Stimulated activated CD8-positive, alpha-beta memory T cell treated with anti-CD3 and anti-CD28 coated beads, Interleukin-12 subunit alpha, Interleukin-12 subunit beta, amount 100 ng/mL, for 1 hour (primary cell): Measurements from ENCODE around the gene NTRK2.

ENCODE experiments used
- DNase-seq: peaks from one replicate; pipeline ENCODE4 v3.0.0-alpha.2; 2020; ENCODE audit warnings: low read depth

The NTRK2 gene

GRCh38 chr9:84819491-84819991, 150.0 kb downstream of the NTRK2 start:
- DNase-seq, result no peak

DNA sequence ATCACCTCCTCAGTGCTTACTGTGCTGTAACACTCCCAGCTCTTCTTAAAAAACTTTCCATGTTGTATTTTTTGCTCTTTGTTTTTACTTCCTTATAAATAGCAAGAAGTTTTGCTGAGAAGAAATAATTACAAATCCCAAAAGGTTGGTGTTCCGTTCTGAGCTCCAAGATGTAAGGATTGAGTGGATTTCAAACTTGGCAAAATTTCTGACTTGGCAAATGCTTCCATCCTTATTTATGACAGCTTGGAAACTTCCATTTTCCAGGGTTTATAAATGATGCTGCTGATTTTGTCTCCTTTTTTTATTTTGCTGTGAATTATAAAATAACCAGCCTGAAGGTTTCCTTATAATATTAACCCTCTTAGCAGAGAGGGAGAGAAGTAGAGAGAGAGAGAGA, 151.9 kb downstream of the NTRK2 start:
- DNase-seq, result no peak

- DNase-seq, result no peak
Observed at GRCh38 chr9:84822589-84823233, 153.2 kb downstream of the NTRK2 start.

DNA sequence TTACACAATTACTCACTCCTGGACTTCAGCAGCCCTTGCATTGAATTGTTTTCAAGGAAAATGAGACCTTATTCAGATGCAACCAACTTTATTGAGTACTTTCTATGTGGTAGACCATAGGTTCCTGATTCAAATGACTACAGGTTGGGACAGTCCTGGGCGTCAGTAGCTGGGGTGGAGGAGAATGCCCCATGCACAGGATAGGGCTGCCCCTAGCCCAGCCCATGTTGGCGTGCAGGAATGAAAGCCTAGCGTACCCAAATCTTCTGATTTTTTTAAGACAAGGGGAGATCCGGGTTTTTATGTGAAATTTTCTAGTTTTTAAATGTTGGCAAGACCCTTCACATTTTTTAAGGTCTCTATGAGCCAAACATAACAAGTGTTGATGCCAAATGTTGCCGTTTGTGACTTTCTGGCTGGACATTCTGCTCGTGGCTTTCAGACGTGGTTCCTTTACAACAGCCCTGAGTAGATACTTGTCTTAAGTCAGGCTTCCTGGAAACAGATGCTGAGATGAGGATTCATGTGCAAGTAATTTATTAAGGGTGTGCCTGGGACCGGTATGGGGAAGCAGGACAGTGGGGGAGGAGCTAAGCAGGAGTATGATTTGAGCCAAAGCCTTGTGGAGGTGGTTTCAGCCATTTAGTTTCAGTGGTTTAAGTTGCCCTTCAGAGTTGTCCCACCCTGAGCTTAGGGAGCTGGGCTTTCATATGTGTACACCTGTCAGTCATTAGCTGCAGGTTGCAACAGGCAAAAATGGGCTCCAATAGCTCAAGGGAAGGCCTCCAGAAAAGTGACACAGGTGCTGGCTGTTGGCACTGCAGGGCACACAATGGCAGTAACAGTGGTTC, 154.1 kb downstream of the NTRK2 start:
- no peak for DNase-seq

DNA sequence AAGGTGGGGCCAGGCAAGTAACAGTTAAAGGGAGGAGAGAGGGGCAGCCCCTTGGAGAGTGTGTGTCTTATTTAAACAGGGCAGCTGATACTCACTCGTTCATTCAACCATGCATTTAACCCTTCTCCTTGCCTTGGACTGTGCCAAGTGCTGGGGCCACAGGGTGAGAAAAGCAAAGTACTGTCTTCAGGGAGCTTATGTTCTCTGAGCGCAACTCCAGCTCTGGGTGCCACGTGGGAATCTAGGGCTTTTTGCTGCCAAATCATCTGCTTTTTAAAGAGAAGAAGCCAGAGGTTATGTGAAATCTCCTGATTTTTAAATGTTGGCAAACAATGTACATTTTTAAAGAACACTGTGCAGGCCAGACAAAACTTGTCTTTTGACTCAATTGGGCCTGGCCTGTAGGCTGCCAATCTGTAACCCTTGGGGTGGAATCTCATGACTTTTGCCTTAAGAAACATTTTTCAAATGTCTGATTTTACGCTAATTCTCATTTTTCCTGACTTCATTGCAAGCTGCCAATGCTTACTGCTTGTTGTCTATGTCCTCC, 157.8 kb downstream of the NTRK2 start:
- DNase-seq, result no peak

DNA sequence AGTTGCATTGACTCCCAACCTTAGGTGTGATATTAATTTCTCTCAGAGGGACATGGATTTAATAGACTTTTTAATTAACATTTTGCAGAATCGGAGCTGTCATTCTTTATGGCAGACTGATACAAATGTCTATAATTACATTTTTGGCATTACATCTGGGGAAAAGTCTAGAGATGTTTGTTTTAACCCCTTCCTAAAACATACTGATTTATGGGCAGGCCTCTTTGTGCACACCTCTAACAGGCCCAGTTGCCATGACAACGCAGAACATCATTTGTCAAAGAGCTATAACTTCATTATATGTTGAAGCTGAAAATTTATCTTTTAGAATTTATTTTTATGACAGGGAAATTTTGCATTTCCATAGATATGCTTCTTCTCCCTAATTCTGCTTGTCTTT, 158.5 kb downstream of the NTRK2 start:
- no peak for DNase-seq

GRCh38 chr9:84829471-84829870, 159.9 kb downstream of the NTRK2 start:
- DNase-seq, result no peak

DNA sequence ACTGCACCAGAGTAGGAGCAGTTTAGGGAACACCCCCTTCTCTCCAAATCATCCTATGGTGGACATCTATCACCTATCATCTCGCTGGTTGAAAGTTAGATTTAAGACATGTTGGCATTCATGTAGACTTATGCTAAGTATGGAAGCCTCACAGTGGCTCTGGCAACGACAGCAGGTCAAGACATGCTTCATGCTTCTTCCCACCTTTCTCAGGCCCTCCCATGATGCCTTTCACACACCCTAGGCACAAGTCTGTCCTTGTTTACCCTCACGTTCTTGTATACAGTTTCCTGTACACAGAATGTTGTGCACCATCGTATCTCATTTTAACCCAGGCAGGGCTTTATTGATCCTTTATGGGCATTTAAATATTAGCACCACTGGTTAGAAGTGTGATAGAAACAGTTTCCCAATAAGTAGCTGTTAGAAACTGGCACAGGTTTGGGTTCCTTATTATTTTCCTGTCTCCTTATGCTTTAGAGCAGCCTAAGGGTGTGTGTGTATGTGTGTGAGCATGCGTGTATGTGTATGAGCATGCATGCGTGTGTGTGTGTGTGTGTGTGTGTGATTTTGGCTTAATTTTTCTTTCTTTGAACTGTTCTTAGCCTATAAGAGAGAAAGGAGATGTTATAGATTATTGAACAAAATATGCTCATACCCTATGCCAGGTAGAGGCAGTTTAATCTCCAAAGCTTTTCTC, 160.6 kb downstream of the NTRK2 start:
- DNase-seq, result no peak

DNA sequence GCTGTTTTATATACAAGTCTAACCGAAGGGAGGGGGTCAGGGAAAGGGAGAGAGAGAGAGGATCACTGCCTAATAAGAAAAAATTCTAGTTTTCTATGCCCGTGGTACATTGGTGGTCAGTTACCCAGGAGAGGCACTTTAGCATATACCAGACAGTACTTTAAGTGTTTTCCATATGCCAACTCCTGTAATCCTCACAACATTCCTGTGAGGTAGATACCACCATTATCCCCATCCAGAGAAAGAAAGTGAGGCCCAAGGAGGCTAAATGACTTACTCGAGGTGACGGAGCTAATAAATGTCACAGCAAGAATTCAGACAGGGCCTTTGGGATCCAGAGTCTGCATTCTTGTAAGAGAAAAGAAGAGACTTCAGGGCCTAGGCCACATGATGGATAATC, 161.8 kb downstream of the NTRK2 start:
- no peak for DNase-seq

- no peak for DNase-seq
Observed at GRCh38 chr9:84832453-84832852, 162.9 kb downstream of the NTRK2 start.

GRCh38 chr9:84834426-84834825, 164.9 kb downstream of the NTRK2 start:
- DNase-seq, result no peak

- DNase-seq, result no peak
Observed at GRCh38 chr9:84835745-84836144, 166.2 kb downstream of the NTRK2 start.

DNA sequence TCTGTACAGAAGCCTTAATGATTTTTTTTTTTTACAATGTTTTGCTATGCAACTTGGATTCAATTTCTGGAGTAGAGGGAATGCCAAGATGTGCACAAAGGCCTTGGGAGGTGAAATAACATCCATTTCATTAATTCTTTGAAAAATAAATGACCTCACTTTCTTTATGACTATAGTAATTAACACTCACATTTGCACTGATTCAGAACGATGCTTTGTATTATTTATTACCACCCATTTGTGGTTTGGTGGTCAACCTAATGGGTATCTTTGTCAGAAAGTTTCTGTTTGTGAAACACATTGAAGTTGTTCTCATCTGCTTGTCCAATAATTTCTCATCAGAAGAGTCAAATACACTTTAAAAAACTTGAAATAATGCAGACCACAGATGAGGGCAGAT, 169.3 kb downstream of the NTRK2 start:
- no peak for DNase-seq

- no peak for DNase-seq
Observed at GRCh38 chr9:84839541-84839940, 170.0 kb downstream of the NTRK2 start.

GRCh38 chr9:84841931-84842330, 172.4 kb downstream of the NTRK2 start:
- DNase-seq, result no peak

- DNase-seq, result no peak
Observed at GRCh38 chr9:84843175-84843824, 173.8 kb downstream of the NTRK2 start.

DNA sequence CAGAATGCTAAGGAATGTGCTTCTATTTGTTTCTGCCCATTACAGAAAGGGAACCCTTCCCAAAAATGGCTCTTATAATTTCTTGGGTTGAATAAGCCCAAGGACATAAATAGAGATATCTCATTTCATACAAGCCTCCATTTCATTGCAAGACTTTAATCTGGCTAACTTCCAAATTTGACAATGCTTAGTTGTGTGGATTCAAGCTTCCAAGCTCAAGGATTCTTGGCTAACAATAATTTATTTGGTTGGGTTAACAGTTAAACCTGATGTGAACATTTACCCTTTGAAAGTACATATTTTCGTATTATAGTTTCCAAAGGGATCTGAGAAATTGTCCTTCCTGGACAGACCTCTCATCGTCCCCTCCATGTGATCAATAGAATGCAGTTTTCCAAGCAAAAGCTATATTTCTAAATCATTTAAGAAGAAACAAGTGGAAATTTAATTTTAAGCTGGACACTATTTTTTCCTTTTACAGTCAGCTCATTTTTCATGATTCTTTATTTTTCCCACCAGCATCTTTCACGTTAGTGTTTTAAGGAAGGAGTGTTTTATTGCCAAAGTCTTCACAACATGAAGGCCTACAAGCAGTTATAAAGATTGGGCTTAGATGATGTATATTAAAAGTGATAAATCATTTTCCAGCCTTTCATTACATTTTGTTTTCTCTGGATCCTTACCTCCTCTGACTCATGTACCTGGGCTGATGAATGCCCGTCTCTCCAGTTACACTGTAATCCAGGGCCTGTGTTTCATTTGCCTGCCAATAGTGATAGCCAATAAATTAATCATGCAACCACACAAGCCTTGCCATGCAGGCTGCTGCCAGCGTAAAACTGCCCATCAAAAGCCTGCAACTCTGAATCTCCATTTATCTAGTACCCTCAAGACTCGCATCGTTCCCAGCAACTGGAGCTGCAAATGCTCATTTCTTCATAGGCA, 176.7 kb downstream of the NTRK2 start:
- no peak for DNase-seq

GRCh38 chr9:84846906-84847305, 177.4 kb downstream of the NTRK2 start:
- DNase-seq, result no peak

DNA sequence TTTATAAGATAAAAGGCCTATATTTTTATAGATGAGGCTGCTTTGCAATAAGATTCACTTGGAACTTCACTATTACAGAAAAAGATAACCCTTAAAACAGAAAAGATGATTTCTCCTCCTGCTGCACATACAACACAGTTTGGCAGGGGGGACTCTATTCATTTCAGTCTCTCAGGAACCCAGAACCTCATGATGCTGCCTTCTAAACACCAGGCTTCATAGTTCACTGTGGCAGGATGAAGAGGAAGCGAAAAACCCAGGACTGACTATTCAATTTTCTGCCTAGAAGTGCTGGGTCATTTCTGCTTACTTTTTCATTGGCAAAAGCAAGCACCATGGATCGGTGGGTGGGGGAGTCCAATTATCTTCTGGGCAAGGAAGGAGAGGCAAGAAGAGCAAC, 179.5 kb downstream of the NTRK2 start:
- no peak for DNase-seq

DNA sequence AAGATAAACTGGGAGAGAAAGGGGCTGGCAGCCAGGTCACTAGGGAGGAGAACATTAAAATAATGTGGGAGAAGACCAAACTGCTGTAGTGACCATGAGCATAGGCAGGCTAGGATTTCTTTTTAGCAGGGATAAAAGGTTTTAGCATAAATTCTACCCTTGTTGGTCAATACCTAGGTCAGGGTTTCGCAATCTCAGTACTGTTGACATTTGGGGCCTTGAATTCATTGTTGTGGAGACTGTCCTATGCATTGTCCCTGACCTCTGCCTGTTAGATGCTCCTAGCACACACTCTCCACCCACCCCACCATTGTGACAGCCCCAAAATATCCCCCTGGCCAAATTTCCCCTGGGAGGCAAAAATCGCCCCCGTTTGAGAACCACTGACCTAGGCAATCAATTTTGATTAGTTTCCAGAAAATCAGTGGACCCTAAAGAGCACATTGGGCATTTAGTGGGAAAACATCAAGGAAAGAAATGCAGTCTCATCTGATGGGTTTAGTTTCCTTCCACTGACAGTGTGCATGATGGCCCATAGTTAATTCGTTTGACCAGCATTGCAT, 181.4 kb downstream of the NTRK2 start:
- DNase-seq, result no peak
